ENCODE measurements around the gene JARID2. TPM values are rescaled to one million over a fixed set of nuclear protein-coding genes. Genes with fewer than 3 reads are reported as not detected.

JARID2 gene
- total and polyA plus RNA-seq, 7 donors = 1.1 to 16.1 (median 4.9) TPM

DNA sequence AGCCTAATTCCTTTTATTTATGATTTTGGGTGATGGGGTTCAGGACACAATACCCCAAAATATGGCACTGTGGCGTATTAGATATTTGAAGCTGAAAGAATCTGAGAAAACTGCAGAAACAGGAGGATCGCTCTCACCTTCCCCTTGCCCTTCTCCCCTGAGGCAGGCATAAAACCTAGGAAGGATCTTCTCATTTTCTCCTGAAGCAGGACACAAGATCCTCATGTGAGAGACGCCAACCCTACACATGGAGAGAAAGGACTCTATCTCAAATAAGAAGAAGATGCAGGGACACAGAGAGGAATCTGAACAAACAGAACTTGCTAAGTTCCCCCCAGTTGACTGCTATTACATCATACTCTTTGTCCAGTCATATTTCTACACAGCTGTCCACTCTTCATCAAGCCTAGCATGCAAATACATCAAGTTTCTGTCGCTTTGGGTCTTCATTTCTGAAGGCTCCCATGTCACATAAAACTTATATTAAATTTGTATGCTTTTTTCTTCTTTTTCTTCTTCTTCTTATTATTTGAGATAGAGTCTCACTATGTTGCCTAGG lies 307.9 kb downstream of the JARID2 start:
- DNase-seq (no peak), ATAC-seq (no peak)
- no peak overlapping the region for H3K27ac ChIP-seq
- intact Hi-C loops (cut with DNase I) = no loop called here
- H3K4me3 ChIP-seq = no peak overlapping the region
- peaks cover 15% of the 10 kb centered on the region for H3K4me1 ChIP-seq
- WGBS, 3 donors = 93 to 95% (median 94%) methylated on average over 4 of the region's 4 CpGs
- no peaks in the 10 kb centered on the region for H3K27me3 ChIP-seq (ENCODE audit: insufficient read depth in 3 of 3, low read length in 2 of 3)
- H3K9me3 ChIP-seq = no peaks in the 10 kb centered on the region
- TF ChIP-seq, protein P1, sequence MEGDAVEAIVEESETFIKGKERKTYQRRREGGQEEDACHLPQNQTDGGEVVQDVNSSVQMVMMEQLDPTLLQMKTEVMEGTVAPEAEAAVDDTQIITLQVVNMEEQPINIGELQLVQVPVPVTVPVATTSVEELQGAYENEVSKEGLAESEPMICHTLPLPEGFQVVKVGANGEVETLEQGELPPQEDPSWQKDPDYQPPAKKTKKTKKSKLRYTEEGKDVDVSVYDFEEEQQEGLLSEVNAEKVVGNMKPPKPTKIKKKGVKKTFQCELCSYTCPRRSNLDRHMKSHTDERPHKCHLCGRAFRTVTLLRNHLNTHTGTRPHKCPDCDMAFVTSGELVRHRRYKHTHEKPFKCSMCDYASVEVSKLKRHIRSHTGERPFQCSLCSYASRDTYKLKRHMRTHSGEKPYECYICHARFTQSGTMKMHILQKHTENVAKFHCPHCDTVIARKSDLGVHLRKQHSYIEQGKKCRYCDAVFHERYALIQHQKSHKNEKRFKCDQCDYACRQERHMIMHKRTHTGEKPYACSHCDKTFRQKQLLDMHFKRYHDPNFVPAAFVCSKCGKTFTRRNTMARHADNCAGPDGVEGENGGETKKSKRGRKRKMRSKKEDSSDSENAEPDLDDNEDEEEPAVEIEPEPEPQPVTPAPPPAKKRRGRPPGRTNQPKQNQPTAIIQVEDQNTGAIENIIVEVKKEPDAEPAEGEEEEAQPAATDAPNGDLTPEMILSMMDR (IDR thresholded peaks at IDR 0.05) = no peak
- no peaks in the 10 kb centered on the region for H3K36me3 ChIP-seq (ENCODE audit: insufficient read depth in 1 of 2, low read depth in 1 of 2)

DNA sequence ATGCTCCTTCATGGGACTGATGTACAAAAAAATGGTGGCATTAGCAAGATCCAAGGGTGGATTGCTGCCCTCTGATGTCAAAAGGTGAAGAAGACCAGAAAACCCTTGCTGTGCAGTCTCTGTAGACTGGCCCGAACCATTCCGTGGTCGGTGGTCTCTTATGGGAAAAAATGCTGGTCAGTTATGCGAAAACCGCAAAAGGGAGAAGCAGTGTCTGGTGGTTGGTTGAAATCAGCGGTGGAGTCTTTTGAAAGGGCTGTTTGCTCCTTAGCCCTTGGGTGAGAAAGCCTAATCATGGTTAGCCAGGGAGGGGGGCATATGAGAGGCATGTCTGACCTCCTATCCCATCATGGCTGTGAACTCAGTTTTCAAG lies 308.8 kb downstream of the JARID2 start:
- ATAC-seq (no peak), DNase-seq (no peak)
- H3K4me1 ChIP-seq = peaks cover 15% of the 10 kb centered on the region
- TF ChIP-seq, protein P1 (IDR thresholded peaks at IDR 0.05) = no peak
- WGBS, 3 donors = 98 to 99% (median 98%) methylated on average over 6 of the region's 6 CpGs
- no peak overlapping the region for H3K27ac ChIP-seq
- no peak overlapping the region for H3K4me3 ChIP-seq
- H3K27me3 ChIP-seq (ENCODE audit: insufficient read depth in 3 of 3, low read length in 2 of 3) = no peaks in the 10 kb centered on the region
- intact Hi-C loops (cut with DNase I) = no loop called here
- no peaks in the 10 kb centered on the region for H3K36me3 ChIP-seq (ENCODE audit: insufficient read depth in 1 of 2, low read depth in 1 of 2)
- no peaks in the 10 kb centered on the region for H3K9me3 ChIP-seq

DNA sequence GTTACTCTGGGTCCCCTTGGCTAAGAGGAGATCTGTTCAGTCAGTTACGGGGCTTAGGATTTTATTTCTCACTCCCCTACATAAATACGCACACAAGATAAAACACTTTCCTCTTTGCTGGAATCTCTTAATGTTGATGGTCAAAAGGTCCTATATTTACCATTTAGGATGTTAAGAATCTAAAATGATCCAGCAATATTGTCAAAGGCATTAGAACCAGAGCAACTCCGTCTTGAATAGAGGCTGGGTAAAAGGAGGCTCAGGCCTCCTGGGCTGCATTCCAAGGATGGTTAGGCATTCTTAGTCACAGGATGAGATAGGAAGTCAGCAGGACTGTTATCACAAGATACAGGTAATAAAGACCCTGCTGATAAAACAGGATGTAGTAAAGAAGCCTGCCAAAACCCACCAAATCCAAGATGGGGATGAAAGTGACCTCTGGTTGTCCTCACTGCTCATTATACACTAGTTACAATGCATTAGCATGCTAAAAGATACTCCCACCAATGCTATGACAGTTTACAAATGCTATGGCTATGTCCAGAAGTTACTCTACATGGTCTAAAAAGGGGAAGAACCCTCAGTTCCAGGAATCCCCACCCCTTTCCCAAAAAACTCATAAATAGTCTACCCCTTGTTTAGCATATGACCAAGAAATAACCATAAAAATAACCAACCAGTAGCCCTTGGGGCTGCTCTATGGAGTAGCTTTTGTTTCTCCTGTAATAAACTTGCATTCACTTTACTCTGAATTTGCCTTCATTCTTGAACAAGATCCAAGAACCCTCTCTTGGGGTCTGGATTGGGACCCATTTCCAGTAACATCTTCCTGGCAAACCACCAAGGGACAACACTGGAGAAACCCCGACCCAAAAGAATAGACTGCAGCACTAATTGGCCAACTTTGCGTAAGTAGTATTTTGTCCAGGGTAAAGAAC lies 309.5 kb downstream of the JARID2 start:
- 84 to 93% (median 89%) methylated on average over 5 of the region's 5 CpGs for WGBS, 3 donors
- Histone ChIP-seq H3K4me3 (no peak overlapping the region), H3K27ac (no peak overlapping the region), H3K9me3 (no peaks in the 10 kb centered on the region), H3K36me3 (ENCODE audit: insufficient read depth in 1 of 2, low read depth in 1 of 2) (no peaks in the 10 kb centered on the region), H3K27me3 (ENCODE audit: insufficient read depth in 3 of 3, low read length in 2 of 3) (no peaks in the 10 kb centered on the region), H3K4me1 (peaks cover 15% of the 10 kb centered on the region)
- TF ChIP-seq, protein P1 (IDR thresholded peaks at IDR 0.05) = no peak
- ATAC-seq (no peak), DNase-seq (no peak)
- intact Hi-C loops (cut with DNase I) = no loop called here

DNA sequence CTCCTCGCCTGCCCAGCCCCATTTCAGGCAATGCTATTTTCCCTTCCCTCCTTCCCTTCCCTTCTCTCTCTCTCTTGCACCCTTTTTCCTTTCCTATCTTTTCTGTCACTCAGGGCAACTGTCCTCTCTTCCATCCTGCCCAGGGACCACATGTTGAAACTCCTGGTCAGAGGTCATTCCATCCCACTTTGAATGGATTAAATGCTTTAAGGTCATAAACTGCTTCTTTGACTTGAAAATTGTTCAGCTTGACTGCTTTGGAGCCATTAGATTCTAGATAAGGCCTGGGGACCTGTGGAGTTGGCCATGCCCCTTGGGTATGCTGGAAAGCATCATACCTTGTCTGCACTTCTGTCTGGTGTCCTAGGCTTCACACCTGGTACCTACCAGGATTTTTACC lies 310.8 kb downstream of the JARID2 start:
- DNase-seq (no peak), ATAC-seq (no peak)
- WGBS, 3 donors = 100% methylated on average over 1 of the region's 1 CpG
- H3K27ac ChIP-seq = no peak overlapping the region
- no peaks in the 10 kb centered on the region for H3K36me3 ChIP-seq (ENCODE audit: insufficient read depth in 1 of 2, low read depth in 1 of 2)
- no peaks in the 10 kb centered on the region for H3K9me3 ChIP-seq
- no peaks in the 10 kb centered on the region for H3K27me3 ChIP-seq (ENCODE audit: insufficient read depth in 3 of 3, low read length in 2 of 3)
- no peak overlapping the region for H3K4me3 ChIP-seq
- intact Hi-C loops (cut with DNase I) = no loop called here
- H3K4me1 ChIP-seq = peaks cover 7% of the 10 kb centered on the region
- TF ChIP-seq, protein P1 (IDR thresholded peaks at IDR 0.05) = no peak
